K562 (cell line): Measurements from ENCODE around the gene ROBO2. TPM values are rescaled to one million over a fixed set of nuclear protein-coding genes. Genes with fewer than 3 reads are reported as not detected.

Experiments
- ATAC-seq: fragments of 200-7000 bp; cut with Tn5 transposase; 3 replicates; pipeline ENCODE4 v1.9.1; 2020; ENCODE audit warnings: moderate library complexity
- BruUV-seq: library from RNA; stranded (reverse); fragments of 400-500 nt; replicated peaks from 2 replicates; lab custom pipeline; 2021; lab: Mats Ljungman, UMichigan
- CTCF ChIA-PET: fragments of 300-600 bp; formaldehyde crosslinking; extraction: SDS; loops from one replicate; lab custom pipeline; 2021; ENCODE audit warnings: low intra/inter-chr PET ratio; lab: Yijun Ruan, JAX
- POLR2A ChIA-PET: fragments of 300-600, 350-650 bp; sonication (Branson Sonifier 250); formaldehyde crosslinking; extraction: SDS; loops from one replicate; lab custom pipeline; 2021; ENCODE audit warnings: antibody characterized with exemption, inconsistent platforms; lab: Yijun Ruan, JAX
- DNase-seq, 4 experiments: peaks; one replicate each; pipeline versions ENCODE4 v3.0.0 to v3.0.0-alpha.2; 2011 to 2018; ENCODE audit warnings: low spot score in 3 of 4, mixed read lengths in 3 of 4; ENCODE audit errors: extremely low read depth in 1 of 4
- FAIRE-seq: peaks from 2 replicates; lab custom pipeline; 2011; peaks lifted over from hg19 to GRCh38; lab: Jason Lieb, UNC
- H2AFZ ChIP-seq: 2 replicates; pipeline ENCODE4 v1.6.0; 2011; ENCODE audit warnings: low read depth, low read length, control low read depth, inconsistent platforms
- H3K27ac ChIP-seq: fragments of 200-600 bp; 3 replicates; pipeline ENCODE4 v1.8.0; 2011; ENCODE audit warnings: low read depth, mild to moderate bottlenecking, control low read depth, inconsistent platforms, low read length, moderate library complexity, mixed read lengths; ENCODE audit errors: extremely low read depth
- H3K27me3 ChIP-seq, 2 experiments: fragments of 300-600 bp in 1 of 2; 2 replicates in 1 of 2; 3 replicates in 1 of 2; pipeline versions ENCODE4 v1.6.0 to v1.8.0; 2011; ENCODE audit warnings: inconsistent platforms in 2 of 2, low read length in 2 of 2, mild to moderate bottlenecking in 1 of 2, mixed read lengths in 1 of 2, moderate library complexity in 1 of 2; ENCODE audit not compliant: control insufficient read depth in 2 of 2, insufficient read depth in 2 of 2
- H3K36me3 ChIP-seq: fragments of 300-600 bp; 3 replicates; pipeline ENCODE4 v1.8.0; 2011; ENCODE audit warnings: mild to moderate bottlenecking, low read length, inconsistent platforms; ENCODE audit not compliant: control insufficient read depth, insufficient read depth
- H3K4me1 ChIP-seq, 2 experiments: fragments of 200-600 bp in 1 of 2; replicated peaks in 1 of 2; 2 replicates in 1 of 2; 3 replicates in 1 of 2; pipeline versions ENCODE4 v1.5.1 to v1.8.0; 2011; ENCODE audit warnings: inconsistent platforms in 2 of 2, low read length in 2 of 2, mild to moderate bottlenecking in 1 of 2, mixed read lengths in 1 of 2, moderate library complexity in 1 of 2; ENCODE audit not compliant: control insufficient read depth in 2 of 2, insufficient read depth in 2 of 2
- H3K4me2 ChIP-seq: 2 replicates; pipeline ENCODE4 v1.6.1; 2011; ENCODE audit warnings: low read length, control low read depth, inconsistent platforms, mixed read lengths; ENCODE audit not compliant: insufficient read depth
- H3K4me3 ChIP-seq: fragments of 200-600 bp; sonication (generic), shearing (Covaris generic); 2 replicates; pipeline ENCODE4 v1.5.1; 2016; ENCODE audit warnings: control low read depth, inconsistent platforms
- H3K79me2 ChIP-seq: fragments of 200-600 bp; 3 replicates; pipeline ENCODE4 v1.8.0; 2011; ENCODE audit warnings: low read length, inconsistent platforms; ENCODE audit not compliant: control insufficient read depth, insufficient read depth
- H3K9ac ChIP-seq, 2 experiments: 2 replicates each; pipeline versions ENCODE4 v1.6.0 to v1.6.1; 2011; ENCODE audit warnings: low read depth in 2 of 2, low read length in 2 of 2, control low read depth in 1 of 2, inconsistent platforms in 1 of 2, mild to moderate bottlenecking in 1 of 2, mixed read lengths in 1 of 2; ENCODE audit not compliant: insufficient read depth in 1 of 2
- H3K9me1 ChIP-seq: one replicate; pipeline ENCODE4 v1.6.0; 2011; ENCODE audit warnings: inconsistent platforms, mild to moderate bottlenecking, low read length, moderate library complexity; ENCODE audit not compliant: control insufficient read depth, insufficient read depth
- H3K9me3 ChIP-seq: replicated peaks from 2 replicates; pipeline ENCODE4 v1.5.1; 2011; ENCODE audit warnings: low read depth, low read length, inconsistent platforms; ENCODE audit not compliant: control insufficient read depth, insufficient read depth
- H4K20me1 ChIP-seq: replicated peaks from 2 replicates; pipeline ENCODE4 v1.6.1; 2011; ENCODE audit warnings: low read length, inconsistent platforms, mixed read lengths; ENCODE audit not compliant: control insufficient read depth, insufficient read depth
- ESRRB ChIP-seq: fragments of 250-450 bp; sonication (Bioruptor Pico); IDR thresholded peaks from 2 replicates; pipeline ENCODE4 v1.5.0; 2020; ENCODE audit warnings: mild to moderate bottlenecking, moderate library complexity, borderline replicate concordance
- RB1 ChIP-seq: fragments of 450-650 bp; IDR thresholded peaks from 2 replicates; pipeline ENCODE4 v1.6.1; 2017; ENCODE audit warnings: low read depth, mild to moderate bottlenecking
- RFX5 ChIP-seq: IDR thresholded peaks from 2 replicates; pipeline ENCODE4 v1.6.1; 2011; ENCODE audit warnings: low read depth, mild to moderate bottlenecking, improper control_type of control experiment, low read length
- SMAD2 ChIP-seq: fragments of 150-350 bp; IDR thresholded peaks from 2 replicates; pipeline ENCODE4 v1.6.1; 2014; ENCODE audit warnings: low read depth, mild to moderate bottlenecking, low read length
- SRF ChIP-seq, 2 experiments: fragments of 250-450, 450-650 bp in 1 of 2; sonication (Bioruptor Pico) in 1 of 2; sonication (generic) in 1 of 2; formaldehyde crosslinking; IDR thresholded peaks; 2 replicates each; pipeline versions ENCODE4 v1.5.0 to v1.5.1; 2020 to 2022; ENCODE audit warnings: mild to moderate bottlenecking in 1 of 2, missing genetic modification reagents in 1 of 2
- TAF15 ChIP-seq: fragments of 200-400 bp; formaldehyde crosslinking; IDR thresholded peaks from 2 replicates; pipeline ENCODE4 v1.6.1; 2017; ENCODE audit warnings: mild to moderate bottlenecking, low read depth, low read length, moderate library complexity
- THRAP3 ChIP-seq: fragments of 450-650 bp; IDR thresholded peaks from 2 replicates; pipeline ENCODE4 v1.6.1; 2016; ENCODE audit warnings: mild to moderate bottlenecking, inconsistent platforms, borderline replicate concordance
- YY1 ChIP-seq, 3 experiments: IDR thresholded peaks; 2 replicates each; pipeline ENCODE4 v1.6.1; 2011; ENCODE audit warnings: low read length in 2 of 3, mild to moderate bottlenecking in 2 of 3, moderate library complexity in 2 of 3, borderline replicate concordance in 1 of 3, control low read depth in 1 of 3, low read depth in 1 of 3; ENCODE audit not compliant: insufficient read depth in 3 of 3, insufficient replicate concordance in 2 of 3, control insufficient read depth in 1 of 3, insufficient read length in 1 of 3; ENCODE audit errors: extremely low read depth in 1 of 3
- ZNF253 ChIP-seq: fragments of 250-450 bp; sonication (Bioruptor Pico); conservative IDR thresholded peaks from 2 replicates; pipeline ENCODE4 v1.6.1; 2021; ENCODE audit warnings: mild to moderate bottlenecking
- ZNF780A ChIP-seq: fragments of 250-450 bp; sonication (Bioruptor Pico); IDR thresholded peaks from 2 replicates; pipeline ENCODE4 v1.5.0; 2021; ENCODE audit warnings: mild to moderate bottlenecking
- ZSCAN32 ChIP-seq: fragments of 450-650 bp; formaldehyde crosslinking; IDR thresholded peaks from 2 replicates; pipeline ENCODE4 v1.4.0; 2020; ENCODE audit warnings: mild to moderate bottlenecking, moderate library complexity
- WGBS: fragments of 100-300 bp; shearing (Covaris generic); methylation state at CpG from one replicate; pipeline ENCODE4 v1.1.6; 2016; ENCODE audit warnings: low coverage, mixed read lengths; ENCODE audit not compliant: insufficient coverage; ENCODE audit errors: missing lambda C conversion rate; 5-methylcytosine and 5-hydroxymethylcytosine counted together
- in situ Hi-C: fragments of 300-500 bp; cut with MboI; formaldehyde crosslinking; loops from 4 replicates; pipeline ENCODE4 v1.15.0; 2018; ENCODE audit warnings: inconsistent platforms, mixed read lengths
- intact Hi-C: fragments of 100-400 bp; cut with micrococcal nuclease; formaldehyde crosslinking; loops from 2 replicates; pipeline ENCODE4 v1.14.2; 2022
- polyA plus RNA-seq, 8 experiments: library from polyadenylated mRNA; depleted of rRNA in 4 of 8; stranded (reverse) in 5 of 8; unstranded in 3 of 8; fragments of >200 nt; fragmentation: Nextera tagmentation in 2 of 8; fragmentation: Illumina TruSeq in 1 of 8; extraction: Ambion mirVana in 2 of 8; extraction: Trizol in 1 of 8; gene quantifications; 2 replicates each; pipeline versions ENCODE4 v1.2.1 to v1.2.3, GENCODE V29; 2011 to 2014; ENCODE audit warnings: inconsistent platforms in 1 of 8, missing spikeins in 1 of 8
- total RNA-seq, 7 experiments: library from RNA; depleted of rRNA in 6 of 7; stranded (reverse); fragments of >200 nt in 6 of 7; fragmentation: Illumina TruSeq in 2 of 7; extraction: Trizol in 2 of 7; gene quantifications; 2 replicates each; pipeline versions ENCODE4 v1.2.1 to v1.2.3, GENCODE V29; 2011 to 2021; ENCODE audit warnings: low replicate concordance in 1 of 7
- TF ChIP-seq, protein P1 (sequence below): fragments of 250-450 bp; sonication (Bioruptor Pico); IDR thresholded peaks from 2 replicates; pipeline ENCODE4 v1.8.0; 2021; ENCODE audit warnings: moderate library complexity, mild to moderate bottlenecking, inconsistent platforms
- TF ChIP-seq, protein P2 (sequence below): sonication (generic); formaldehyde crosslinking; IDR thresholded peaks from 2 replicates; pipeline ENCODE4 v1.8.1; 2023; ENCODE audit warnings: mild to moderate bottlenecking, missing genetic modification reagents
- TF ChIP-seq, protein P3 (sequence below): sonication (generic); formaldehyde crosslinking; IDR thresholded peaks from 2 replicates; pipeline ENCODE4 v1.8.0; 2023; ENCODE audit warnings: mild to moderate bottlenecking, missing genetic modification reagents

The ROBO2 gene
- total and polyA plus RNA-seq, 9 of the 15 experiments (the other 6 are each of a cell fraction or from before 2014, with no cell fraction given) = 0.84 to 3.0 (median 1.7) TPM

DNA sequence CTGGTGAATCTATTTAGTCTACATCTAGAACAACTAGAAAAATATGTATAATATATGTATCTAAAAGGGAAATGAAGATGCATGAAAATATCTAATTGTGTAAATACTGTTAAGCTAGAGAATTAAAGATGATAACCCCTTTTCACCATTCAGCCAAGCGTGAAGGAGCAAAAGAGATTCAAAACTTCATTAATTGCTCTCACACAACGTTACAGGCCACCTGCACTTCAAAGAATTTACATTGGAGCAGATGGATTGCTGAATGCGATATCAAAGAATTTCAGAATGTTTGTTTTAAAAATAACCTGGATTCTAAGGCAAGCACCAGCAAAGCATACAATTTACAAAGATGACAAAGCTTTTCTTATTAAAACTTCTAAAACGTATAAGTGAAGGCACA lies 243.2 kb downstream of the ROBO2 start (continued):
- TF ChIP-seq YY1 (IDR thresholded peaks at IDR 0.05; ENCODE audit: borderline replicate concordance in 1 of 3, control insufficient read depth in 1 of 3, extremely low read depth in 1 of 3, insufficient read depth in 3 of 3, insufficient read length in 1 of 3, insufficient replicate concordance in 2 of 3, low read depth in 1 of 3, low read length in 2 of 3) (no peak), TAF15 (no peak), RB1 (no peak), SRF (CRISPR knock-in tag; IDR thresholded peaks at IDR 0.05) (no peak), ESRRB (CRISPR knock-in tag) (no peak), RFX5 (no peak), ZNF253 (CRISPR knock-in tag) (no peak)
- TF ChIP-seq, protein P1, sequence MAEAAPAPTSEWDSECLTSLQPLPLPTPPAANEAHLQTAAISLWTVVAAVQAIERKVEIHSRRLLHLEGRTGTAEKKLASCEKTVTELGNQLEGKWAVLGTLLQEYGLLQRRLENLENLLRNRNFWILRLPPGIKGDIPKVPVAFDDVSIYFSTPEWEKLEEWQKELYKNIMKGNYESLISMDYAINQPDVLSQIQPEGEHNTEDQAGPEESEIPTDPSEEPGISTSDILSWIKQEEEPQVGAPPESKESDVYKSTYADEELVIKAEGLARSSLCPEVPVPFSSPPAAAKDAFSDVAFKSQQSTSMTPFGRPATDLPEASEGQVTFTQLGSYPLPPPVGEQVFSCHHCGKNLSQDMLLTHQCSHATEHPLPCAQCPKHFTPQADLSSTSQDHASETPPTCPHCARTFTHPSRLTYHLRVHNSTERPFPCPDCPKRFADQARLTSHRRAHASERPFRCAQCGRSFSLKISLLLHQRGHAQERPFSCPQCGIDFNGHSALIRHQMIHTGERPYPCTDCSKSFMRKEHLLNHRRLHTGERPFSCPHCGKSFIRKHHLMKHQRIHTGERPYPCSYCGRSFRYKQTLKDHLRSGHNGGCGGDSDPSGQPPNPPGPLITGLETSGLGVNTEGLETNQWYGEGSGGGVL (CRISPR knock-in tag) = no peak
- TF ChIP-seq, all 486 proteins: peak for 0

DNA sequence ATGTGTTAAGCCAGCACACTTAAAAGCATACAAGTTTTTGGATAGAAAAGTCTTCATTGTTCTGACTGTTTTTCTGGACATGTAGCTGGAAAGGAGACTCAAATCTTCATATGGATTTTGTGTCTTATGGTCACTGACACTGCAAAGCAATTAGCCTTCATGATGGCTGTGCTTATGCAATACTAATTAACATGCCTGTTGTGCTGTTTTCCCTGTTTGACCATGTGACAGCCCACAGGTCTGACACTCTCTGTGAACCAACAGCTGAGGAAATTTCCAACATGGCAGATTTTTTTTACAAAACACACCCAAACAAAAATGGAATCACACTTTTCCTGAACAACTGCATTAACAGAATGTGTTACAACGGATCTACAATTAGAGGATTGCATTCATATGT lies 248.4 kb downstream of the ROBO2 start:
- intact Hi-C loops (no loop called here), in situ Hi-C loops (no loop called here)
- FAIRE-seq (no peak), DNase-seq (no peak), ATAC-seq (no peak)
- BruUV-seq = no TSS peak
- ChIA-PET CTCF (no interaction called here), POLR2A (no interaction called here)
- Histone ChIP-seq H3K79me2 (no peaks in the 10 kb centered on the region), H2AFZ (no peak overlapping the region), H3K4me3 (no peak overlapping the region), H3K36me3 (no peaks in the 10 kb centered on the region), H3K27me3 (no peaks in the 10 kb centered on the region), H3K9me1 (no peaks in the 10 kb centered on the region), H4K20me1 (no peaks in the 10 kb centered on the region), H3K27ac (no peak overlapping the region), H3K9ac (no peak overlapping the region), H3K4me1 (no peaks in the 10 kb centered on the region), H3K4me2 (no peak overlapping the region), H3K9me3 (no peaks in the 10 kb centered on the region)
- 0% methylated on average over 1 of the region's 1 CpG for WGBS
- TF ChIP-seq, protein P2, sequence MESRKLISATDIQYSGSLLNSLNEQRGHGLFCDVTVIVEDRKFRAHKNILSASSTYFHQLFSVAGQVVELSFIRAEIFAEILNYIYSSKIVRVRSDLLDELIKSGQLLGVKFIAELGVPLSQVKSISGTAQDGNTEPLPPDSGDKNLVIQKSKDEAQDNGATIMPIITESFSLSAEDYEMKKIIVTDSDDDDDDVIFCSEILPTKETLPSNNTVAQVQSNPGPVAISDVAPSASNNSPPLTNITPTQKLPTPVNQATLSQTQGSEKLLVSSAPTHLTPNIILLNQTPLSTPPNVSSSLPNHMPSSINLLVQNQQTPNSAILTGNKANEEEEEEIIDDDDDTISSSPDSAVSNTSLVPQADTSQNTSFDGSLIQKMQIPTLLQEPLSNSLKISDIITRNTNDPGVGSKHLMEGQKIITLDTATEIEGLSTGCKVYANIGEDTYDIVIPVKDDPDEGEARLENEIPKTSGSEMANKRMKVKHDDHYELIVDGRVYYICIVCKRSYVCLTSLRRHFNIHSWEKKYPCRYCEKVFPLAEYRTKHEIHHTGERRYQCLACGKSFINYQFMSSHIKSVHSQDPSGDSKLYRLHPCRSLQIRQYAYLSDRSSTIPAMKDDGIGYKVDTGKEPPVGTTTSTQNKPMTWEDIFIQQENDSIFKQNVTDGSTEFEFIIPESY (CRISPR knock-in tag) = no peak
- no peak for TF ChIP-seq ZNF780A (CRISPR knock-in tag)
- TF ChIP-seq THRAP3 = no peak
- TF ChIP-seq SMAD2 = no peak
- TF ChIP-seq ZSCAN32 (CRISPR knock-in tag) = no peak
- TF ChIP-seq, protein P3, sequence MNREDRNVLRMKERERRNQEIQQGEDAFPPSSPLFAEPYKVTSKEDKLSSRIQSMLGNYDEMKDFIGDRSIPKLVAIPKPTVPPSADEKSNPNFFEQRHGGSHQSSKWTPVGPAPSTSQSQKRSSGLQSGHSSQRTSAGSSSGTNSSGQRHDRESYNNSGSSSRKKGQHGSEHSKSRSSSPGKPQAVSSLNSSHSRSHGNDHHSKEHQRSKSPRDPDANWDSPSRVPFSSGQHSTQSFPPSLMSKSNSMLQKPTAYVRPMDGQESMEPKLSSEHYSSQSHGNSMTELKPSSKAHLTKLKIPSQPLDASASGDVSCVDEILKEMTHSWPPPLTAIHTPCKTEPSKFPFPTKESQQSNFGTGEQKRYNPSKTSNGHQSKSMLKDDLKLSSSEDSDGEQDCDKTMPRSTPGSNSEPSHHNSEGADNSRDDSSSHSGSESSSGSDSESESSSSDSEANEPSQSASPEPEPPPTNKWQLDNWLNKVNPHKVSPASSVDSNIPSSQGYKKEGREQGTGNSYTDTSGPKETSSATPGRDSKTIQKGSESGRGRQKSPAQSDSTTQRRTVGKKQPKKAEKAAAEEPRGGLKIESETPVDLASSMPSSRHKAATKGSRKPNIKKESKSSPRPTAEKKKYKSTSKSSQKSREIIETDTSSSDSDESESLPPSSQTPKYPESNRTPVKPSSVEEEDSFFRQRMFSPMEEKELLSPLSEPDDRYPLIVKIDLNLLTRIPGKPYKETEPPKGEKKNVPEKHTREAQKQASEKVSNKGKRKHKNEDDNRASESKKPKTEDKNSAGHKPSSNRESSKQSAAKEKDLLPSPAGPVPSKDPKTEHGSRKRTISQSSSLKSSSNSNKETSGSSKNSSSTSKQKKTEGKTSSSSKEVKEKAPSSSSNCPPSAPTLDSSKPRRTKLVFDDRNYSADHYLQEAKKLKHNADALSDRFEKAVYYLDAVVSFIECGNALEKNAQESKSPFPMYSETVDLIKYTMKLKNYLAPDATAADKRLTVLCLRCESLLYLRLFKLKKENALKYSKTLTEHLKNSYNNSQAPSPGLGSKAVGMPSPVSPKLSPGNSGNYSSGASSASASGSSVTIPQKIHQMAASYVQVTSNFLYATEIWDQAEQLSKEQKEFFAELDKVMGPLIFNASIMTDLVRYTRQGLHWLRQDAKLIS = no peak
